ENCODE data around the gene NLGN1. TPM values are rescaled to one million over a fixed set of nuclear protein-coding genes. Genes with fewer than 3 reads are reported as not detected.

The NLGN1 gene
- total and polyA plus RNA-seq, 2 of the 13 experiments (the other 11 are each of a cell fraction or from before 2014, with no cell fraction given) = not detected

DNA sequence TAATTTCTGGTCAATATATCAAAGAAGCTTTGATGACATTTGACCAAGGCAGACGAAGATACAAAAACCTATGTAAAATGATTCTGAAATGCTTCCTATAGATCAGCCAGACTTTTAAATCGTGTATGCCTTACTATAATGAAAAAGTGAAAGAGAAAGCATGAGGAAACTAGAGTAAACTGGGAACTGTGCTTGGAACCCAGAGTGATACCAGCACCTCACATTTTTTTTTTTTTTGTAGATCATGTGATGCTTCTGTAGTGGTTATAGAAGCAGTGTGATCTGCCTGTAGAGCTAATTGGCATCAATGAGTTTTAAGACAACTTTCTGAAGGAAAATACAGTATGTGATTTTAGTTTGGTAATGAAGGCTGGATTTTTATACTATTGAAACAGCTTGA is 150.7 kb downstream of the NLGN1 start:
- intact Hi-C loops (cut with micrococcal nuclease; ENCODE audit: unreplicated experiment) (no loop called here), in situ Hi-C loops (cut with HindIII; ENCODE audit: extremely low pct_ligation_motif_present, low pct_unique_long_range_greater_than_20kb) (no loop called here)
- Histone ChIP-seq H3K79me2 (ENCODE audit: insufficient read depth, low read length) (no peaks in the 10 kb centered on the region), H3K9me3 (ENCODE audit: low read length) (no peaks in the 10 kb centered on the region), H3K4me1 (ENCODE audit: insufficient read depth, low read length) (no peaks in the 10 kb centered on the region), H3K27ac (ENCODE audit: extremely low read length, insufficient read depth, low read length) (no peak overlapping the region), H2AFZ (ENCODE audit: low read length) (no peak overlapping the region), H3K9ac (ENCODE audit: insufficient read depth, low read depth, low read length) (no peak overlapping the region), H4K20me1 (ENCODE audit: insufficient read depth, low read length) (no peaks in the 10 kb centered on the region), H3K27me3 (ENCODE audit: control insufficient read depth in 1 of 2, insufficient read depth in 2 of 2, low read length in 2 of 2) (no peaks in the 10 kb centered on the region), H3K4me3 (replicated peaks in 1 of 3; ENCODE audit: insufficient read depth in 1 of 3, low read depth in 2 of 3, low read length in 3 of 3) (no peak overlapping the region), H3K36me3 (replicated peaks in 1 of 2; ENCODE audit: control insufficient read depth in 1 of 2, insufficient read depth in 2 of 2, low read length in 2 of 2) (no peaks in the 10 kb centered on the region), H3K4me2 (ENCODE audit: low read depth, low read length) (no peak overlapping the region)
- no peak for FAIRE-seq
- CTCF ChIA-PET (ENCODE audit: low intra/inter-chr PET ratio, low total read pairs) = no interaction called here
- TF ChIP-seq, protein P1, sequence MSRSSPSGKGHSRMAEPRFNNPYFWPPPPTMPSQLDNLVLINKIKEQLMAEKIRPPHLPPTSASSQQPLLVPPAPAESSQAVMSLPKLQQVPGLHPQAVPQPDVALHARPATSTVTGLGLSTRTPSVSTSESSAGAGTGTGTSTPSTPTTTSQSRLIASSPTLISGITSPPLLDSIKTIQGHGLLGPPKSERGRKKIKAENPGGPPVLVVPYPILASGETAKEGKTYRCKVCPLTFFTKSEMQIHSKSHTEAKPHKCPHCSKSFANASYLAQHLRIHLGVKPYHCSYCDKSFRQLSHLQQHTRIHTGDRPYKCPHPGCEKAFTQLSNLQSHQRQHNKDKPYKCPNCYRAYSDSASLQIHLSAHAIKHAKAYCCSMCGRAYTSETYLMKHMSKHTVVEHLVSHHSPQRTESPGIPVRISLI (CRISPR knock-in tag; IDR thresholded peaks at IDR 0.05; ENCODE audit: borderline replicate concordance) = no peak
- TF ChIP-seq, protein P2, sequence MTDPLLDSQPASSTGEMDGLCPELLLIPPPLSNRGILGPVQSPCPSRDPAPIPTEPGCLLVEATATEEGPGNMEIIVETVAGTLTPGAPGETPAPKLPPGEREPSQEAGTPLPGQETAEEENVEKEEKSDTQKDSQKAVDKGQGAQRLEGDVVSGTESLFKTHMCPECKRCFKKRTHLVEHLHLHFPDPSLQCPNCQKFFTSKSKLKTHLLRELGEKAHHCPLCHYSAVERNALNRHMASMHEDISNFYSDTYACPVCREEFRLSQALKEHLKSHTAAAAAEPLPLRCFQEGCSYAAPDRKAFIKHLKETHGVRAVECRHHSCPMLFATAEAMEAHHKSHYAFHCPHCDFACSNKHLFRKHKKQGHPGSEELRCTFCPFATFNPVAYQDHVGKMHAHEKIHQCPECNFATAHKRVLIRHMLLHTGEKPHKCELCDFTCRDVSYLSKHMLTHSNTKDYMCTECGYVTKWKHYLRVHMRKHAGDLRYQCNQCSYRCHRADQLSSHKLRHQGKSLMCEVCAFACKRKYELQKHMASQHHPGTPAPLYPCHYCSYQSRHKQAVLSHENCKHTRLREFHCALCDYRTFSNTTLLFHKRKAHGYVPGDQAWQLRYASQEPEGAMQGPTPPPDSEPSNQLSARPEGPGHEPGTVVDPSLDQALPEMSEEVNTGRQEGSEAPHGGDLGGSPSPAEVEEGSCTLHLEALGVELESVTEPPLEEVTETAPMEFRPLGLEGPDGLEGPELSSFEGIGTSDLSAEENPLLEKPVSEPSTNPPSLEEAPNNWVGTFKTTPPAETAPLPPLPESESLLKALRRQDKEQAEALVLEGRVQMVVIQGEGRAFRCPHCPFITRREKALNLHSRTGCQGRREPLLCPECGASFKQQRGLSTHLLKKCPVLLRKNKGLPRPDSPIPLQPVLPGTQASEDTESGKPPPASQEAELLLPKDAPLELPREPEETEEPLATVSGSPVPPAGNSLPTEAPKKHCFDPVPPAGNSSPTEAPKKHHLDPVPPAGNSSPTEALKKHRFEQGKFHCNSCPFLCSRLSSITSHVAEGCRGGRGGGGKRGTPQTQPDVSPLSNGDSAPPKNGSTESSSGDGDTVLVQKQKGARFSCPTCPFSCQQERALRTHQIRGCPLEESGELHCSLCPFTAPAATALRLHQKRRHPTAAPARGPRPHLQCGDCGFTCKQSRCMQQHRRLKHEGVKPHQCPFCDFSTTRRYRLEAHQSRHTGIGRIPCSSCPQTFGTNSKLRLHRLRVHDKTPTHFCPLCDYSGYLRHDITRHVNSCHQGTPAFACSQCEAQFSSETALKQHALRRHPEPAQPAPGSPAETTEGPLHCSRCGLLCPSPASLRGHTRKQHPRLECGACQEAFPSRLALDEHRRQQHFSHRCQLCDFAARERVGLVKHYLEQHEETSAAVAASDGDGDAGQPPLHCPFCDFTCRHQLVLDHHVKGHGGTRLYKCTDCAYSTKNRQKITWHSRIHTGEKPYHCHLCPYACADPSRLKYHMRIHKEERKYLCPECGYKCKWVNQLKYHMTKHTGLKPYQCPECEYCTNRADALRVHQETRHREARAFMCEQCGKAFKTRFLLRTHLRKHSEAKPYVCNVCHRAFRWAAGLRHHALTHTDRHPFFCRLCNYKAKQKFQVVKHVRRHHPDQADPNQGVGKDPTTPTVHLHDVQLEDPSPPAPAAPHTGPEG (CRISPR knock-in tag; IDR thresholded peaks at IDR 0.05) = no peak
- TF ChIP-seq ZNF672 (CRISPR knock-in tag; IDR thresholded peaks at IDR 0.05) (no peak), HMGA1 (CRISPR knock-in tag; conservative IDR thresholded peaks at IDR 0.05) (no peak)
- BruUV-seq (replicated peaks) = no TSS peak
- WGBS (ENCODE audit: low lambda C conversion rate) = 3% methylated on average over 2 of the region's 2 CpGs
- POLR2A ChIA-PET = interaction anchor here (0.7 kb wide), 1 partner anchor 1315 kb away, joined by 3 read pairs; no protein-coding TSS in a partner anchor
- DNase-seq (ENCODE audit: low spot score) = no peak
- ATAC-seq = no peak
